IPS DF 4.7 (cell line): ENCODE measurements around the gene P4HA1.
"Not testable (repeated sequence)": the region's sequence is repeated elsewhere in the genome, so short reads cannot be mapped to it uniquely, and the experiment has no call there.

Experiments used
- DNase-seq: peaks from one replicate; pipeline ENCODE4 v3.0.0-alpha.2; 2013; ENCODE audit warnings: low spot score; ENCODE audit errors: extremely low read depth

The P4HA1 gene

DNA sequence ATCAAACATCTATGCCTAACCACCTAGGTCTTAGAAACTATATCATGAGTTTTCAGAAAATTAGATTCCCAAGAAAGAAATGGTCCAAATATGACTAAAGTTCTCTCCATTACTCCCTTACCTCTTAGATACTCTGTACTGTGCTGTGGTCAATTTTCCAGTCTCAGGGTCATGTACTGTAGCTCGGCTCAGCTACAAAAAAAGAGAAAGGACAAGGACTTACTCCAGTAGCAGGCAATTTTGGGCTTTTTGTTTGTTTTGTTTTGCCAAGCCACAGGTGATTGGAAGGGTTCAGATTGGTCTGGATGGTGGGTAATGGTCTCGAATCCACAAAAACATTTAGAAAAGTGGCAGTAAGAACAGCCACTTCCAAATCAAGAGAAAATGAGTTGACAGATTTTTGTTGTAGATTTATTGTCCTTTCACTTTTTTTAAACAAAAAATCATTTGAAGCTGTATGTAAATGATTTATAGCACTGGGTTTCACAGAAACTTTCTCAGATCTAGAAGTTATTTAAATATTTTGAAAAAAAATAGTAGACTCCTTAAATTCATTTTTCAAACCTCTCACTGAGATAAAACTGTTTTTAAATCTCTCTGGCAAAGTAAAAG, 52.8 kb downstream of the P4HA1 start:
- no peak for DNase-seq

DNA sequence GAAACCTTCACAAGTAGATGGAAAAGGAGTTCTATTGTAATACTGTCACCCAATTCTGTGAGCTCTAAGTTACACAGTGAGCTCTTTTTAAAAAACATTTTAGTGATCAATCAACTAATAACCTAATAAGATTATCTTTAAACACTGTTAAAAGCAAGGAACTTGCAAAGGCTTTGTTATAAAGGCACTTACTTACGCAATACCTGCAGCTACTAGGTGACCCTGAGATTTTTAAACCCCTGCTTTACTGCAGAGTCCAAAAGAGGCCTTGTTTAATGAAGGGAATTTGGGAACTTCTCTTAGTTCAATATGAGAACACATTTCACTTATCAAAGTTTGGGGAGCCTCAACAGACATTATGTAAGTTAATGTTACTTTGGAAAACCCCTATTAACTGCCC, 53.3 kb downstream of the P4HA1 start:
- no peak for DNase-seq

DNA sequence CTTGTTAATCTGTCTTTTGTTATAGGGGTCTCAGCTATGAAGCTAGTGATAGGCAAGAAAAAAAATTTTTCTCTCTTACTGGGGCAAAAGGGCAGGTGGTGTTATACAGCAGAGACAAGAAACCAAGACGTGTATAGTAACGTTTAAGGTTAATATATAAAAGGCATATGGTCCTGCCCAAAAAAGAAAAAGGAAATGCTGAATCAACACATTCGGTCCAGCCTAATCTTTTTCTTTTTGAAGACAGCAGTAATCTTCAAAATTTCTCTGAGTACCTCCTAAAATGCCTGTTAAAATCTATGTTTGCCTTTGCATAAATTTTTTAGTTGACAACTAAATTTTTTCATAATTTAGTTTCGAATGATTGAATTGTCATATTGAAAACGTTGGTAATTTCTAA, 54.5 kb downstream of the P4HA1 start:
- DNase-seq: no peak

DNA sequence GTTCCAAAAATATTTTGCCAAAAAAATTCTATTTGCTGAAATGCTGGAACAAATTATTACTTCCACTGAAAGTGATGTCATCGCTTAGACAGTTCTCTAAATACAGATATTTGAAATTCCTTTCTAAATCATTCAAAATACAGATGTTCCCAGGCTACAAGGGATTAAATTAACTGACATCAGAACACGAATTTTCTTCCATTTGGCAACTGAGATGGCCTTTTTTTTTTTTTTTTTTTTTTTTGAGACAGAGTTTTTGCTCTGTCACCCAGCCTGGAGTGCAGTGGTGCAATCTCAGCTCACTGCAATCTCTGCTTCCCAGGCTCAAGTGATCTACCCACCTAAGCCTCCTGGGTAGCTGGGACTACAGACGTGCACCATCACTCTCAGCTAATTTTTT, 57.0 kb downstream of the P4HA1 start:
- DNase-seq: no peak

DNA sequence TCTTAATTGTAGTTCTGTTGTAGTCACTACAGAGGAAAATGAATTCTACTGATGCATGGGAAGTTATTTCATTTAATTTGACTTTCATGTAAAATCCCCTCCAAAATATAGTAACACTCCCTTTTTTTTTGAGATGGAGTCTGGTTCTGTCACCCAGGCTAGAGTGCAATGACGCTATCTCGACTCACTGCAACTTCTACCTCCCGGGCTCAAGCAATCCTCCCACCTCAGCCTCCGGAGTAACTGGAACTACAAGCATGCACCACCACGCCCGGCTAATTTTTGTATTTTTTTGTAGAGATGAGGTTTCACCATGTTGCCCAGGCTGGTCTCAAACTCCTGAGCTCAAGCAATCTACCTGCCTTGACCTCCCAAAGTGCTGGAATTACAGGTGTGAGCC, 60.4 kb downstream of the P4HA1 start:
- DNase-seq: not testable (repeated sequence)

DNA sequence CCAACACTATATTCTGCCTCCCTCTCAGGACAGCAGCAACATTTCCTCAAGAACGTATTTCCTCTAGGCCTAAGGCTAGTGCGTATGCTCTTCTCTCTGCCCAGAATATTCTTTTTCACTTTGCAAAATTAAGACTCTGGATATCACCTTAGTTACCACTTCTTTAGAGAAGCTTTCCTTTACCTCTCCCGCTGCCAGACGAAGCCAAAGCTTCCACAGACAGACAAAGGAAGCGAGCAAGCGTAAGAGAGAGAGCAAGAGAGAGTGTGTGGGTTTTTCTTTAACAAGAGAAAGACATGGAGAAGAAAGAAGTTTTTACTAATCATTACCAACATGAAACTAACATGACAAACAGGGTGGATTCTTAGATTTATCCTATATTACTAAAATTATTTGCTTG, 64.1 kb downstream of the P4HA1 start:
- DNase-seq: no peak

DNA sequence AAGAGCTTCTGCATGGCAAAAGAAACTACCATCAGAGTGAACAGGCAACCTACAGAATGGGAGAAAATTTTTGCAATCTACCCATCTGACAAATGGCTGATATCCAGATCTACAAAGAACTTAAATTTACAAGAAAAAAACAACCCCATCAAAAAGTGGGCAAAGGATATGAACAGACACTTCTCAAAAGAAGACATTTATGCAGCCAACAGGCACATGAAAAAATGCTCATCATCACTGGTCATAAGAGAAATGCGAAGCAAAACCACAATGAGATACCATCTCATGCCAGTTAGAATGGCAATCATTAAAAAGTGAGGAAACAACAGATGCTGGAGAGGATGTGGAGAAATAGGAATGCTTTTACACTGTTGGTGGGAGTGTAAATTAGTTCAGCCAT, 70.0 kb downstream of the P4HA1 start:
- not testable (repeated sequence) for DNase-seq

DNA sequence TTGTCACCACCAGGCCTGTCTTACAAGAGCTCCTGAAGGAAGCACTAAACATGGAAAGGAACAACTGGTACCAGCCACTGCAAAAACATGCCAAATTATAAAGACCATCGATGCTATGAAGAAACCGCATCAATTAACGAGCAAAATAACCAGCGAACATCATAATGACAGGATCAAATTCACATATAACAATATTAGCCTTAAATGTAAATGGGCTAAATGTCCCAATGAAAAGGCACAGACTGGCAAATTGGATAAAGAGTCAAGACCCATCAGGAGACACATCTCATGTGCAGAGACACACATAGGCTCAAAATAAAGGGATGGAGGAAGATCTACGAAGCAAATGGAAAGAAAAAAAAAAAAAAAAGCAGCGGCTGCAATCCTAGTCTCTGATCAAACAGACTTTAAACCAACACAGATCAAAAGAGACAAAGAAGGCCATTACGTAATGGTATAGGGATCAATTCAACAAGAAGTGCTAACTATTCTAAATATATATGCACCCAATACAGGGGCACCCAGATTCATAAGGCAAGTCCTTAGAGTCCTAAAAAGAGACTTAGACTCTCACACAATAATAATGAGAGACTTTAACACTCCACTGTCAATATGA, 73.1 kb downstream of the P4HA1 start:
- not testable (repeated sequence) for DNase-seq

DNA sequence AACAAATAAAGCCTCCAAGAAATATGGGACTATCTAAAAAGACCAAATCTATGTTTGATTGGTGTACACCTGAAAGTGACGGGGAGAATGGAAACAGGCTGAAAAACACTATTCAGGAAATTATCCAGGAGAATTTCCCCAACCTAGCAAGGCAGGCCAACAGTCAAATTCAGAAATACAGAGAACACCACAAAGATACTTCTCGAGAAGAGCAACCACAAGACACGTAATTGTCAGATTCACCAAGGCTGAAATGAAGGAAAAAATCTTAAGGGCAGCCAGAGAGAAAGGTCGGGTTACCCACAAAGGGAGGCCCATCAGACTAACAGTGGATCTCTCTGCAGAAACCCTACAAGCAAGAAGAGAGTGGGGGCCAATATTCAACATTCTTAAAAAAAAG, 73.7 kb downstream of the P4HA1 start:
- DNase-seq: not testable (repeated sequence)

DNA sequence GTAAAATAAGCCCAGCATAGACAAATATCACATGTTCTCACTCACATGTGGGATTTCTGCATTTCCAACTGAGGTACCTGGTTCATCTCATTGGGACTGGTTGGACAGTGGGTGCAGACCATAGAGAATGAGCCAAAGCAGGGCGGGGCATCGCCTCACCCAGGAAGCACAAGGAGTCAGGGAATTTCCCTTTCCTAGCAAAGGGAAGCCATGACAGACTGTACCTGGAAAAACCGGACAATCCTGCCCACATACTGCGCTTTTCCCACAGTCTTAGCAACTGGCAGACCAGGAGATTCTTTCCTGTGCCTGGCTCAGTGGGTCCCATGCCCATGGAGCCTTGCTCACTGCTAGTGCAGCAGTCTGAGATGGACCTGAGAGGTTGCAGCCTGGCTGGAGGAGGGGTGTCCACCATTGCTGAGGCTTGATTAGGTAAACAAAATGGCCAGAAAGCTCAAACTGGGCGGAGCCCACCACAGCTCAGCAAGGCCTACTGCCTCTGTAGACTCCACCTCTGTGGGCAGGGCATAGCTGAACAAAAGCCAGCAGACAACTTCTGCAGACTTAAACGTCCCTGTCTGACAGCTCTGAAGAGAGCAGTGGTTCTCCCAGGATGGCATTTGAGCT, 75.0 kb downstream of the P4HA1 start:
- DNase-seq: not testable (repeated sequence)

DNA sequence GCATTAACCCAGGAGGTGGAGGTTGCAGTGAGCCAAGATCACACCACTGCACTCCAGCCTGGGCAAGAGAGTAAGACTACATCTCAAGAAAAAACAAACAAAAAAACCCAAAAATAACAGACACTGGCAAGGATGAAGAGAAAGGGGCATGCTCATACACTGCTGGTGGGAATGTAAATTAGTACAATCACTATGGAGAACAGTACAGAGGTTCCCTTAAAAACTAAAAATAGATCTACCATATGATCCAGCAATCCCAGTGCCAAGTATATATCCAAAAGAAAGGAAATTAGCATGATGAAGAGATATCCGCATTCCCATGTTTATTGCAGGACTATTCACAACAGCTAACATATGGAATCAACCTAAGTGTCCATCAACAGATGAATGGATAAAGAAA, 75.6 kb downstream of the P4HA1 start:
- DNase-seq: no peak

DNA sequence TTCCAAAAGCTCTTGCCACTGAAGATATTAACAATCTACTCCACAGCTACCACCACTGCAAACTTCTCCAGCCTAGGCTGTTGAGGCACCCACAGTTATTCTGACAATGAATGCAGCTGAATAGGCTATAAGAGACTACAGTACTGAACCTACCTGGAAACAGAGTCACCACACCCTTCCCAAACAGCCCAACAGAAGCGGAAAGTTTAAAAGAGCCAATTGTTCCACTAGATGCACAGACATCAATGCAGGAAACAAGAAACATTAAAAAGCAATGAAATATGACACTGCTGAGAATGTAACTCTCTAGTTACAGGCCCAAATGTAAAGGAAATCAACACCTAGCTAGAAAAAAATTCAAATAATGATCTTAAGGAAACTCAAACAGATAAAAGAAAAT, 77.6 kb downstream of the P4HA1 start:
- no peak for DNase-seq

DNA sequence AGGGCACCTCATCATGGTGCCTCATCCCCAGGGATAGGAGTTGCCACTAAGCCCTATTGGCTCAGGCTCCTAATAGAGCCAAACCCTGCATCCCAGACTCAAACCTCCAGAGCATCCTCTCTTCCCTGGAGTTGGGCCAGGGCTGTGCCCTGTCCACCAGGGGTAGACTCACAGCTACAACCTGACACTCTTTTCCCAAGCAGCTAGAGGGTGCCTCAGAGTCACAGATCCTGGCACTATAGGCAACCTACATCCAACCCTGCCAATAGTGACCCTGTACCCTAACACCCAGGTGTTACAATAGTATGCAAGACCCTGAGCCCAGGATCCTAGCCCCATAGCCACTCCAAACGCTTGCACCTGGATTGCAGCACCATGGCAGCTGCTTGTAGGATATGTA, 78.0 kb downstream of the P4HA1 start:
- no peak for DNase-seq

DNA sequence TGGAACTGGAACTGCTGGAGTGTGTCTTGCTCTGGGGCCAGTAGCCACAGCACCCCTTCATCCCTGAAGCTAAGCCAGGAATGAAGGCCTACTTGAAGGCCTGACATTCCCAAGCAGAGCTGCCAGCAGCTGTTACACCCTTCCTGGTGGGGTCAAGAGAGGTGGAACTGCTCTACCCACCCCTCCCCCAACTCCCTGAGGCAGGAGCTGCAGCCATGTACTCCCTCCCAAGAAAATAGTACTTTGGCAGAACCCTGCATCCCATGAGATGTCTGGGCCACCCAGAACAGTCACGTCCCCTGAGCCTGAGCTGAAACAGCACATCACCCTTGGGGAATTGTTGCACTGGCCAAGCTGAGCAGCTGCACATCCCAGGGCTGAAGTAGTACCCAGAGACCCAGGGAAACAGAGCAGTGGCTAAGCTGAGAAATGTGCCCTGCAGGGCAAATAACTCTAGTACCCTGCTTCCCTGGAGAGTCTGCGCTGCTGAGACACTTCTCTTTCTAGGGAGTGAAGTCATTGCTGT, 78.6 kb downstream of the P4HA1 start:
- DNase-seq: no peak

DNA sequence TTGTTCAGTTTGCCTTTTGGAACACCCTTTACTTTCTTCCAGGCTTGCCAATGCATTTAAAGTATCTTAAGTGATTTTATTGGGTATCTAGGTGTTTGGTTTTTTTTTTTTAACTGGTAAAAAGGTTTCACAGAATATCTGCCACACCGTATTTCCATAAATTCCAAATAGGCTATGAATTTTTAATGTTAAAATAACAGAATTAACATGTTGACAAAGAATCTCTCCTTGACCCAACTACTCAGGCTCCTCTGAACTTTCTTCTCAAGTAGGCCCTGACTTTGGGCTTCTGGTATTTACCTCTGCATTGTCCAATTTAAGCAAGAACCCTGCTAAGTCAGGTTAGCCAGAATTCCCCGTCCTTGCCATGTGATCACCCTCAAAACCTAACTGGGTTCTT, 80.9 kb downstream of the P4HA1 start:
- DNase-seq: no peak

DNA sequence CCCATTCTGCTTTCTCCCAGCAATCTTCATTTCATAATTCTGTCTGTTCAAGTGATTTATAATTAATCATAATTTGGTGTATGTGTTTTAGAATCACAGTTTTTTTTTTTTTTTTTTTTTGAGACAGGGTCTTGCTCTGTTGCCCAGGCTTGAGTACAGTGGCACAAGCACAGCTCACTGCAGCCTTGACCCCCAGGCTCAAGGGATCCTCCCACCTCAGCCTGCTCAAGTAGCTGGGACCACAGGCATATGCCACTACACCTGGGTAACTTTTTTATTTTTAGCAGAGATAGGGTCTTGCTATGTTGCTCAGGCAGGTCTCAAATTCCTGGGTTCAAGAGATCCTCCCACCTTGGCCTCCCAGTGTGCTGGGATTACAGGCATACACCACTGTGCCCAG, 92.8 kb downstream of the P4HA1 start:
- DNase-seq: no peak

DNA sequence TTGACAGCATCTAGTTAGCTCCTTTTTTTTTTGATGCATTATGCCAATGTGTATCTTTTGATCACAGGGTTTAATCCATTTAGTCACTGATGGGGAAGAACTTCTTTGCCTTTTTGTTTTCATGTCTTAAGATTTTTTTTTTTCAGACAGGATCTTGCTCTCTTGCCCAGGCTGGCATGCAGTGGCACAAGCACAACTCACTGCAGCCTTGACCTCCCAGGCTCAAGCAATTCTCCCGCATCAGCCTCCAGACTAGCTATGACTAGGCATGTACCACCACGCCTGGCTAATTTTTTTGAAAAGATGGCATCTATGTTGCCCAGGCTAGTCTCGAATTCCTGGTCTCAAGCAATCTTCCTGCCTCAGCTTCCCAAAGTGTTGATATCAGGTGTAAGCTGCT, 95.7 kb downstream of the P4HA1 start:
- DNase-seq: no peak

DNA sequence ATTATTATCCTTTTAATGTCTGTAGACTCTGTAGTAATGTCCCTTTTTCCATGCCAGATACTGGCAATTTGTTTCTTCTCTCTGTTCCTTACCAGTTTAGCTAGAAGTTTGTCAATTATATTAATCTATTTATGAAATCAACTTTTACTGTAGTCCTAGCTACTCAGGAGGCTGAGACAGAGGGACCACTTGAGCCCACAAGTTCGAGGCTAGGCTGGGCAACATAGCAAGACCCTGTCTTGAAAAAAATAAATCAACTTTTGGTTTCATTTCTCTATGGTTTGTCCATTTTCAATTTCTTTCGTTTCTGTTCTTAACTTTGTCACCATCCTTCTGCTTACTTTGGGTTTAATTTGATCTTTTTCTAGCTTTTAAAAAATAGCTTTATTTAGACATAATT, 99.6 kb downstream of the P4HA1 start:
- no peak for DNase-seq

DNA sequence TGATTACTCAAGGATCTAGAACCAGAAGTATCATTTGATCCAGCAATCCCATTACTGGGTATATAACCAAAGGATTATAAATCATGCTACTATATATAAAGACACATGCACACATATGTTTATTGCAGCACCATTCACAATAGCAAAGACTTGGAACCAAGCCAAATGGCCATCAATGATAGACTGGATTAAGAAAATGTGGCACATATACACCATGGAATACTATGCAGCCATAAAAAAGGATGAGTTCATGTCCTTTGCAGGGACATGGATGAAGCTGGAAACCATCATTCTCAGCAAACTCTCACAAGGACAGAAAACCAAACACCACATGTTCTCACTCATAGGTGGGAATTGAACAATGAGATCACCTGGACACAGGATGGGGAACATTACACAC, 101.2 kb downstream of the P4HA1 start:
- not testable (repeated sequence) for DNase-seq

DNA sequence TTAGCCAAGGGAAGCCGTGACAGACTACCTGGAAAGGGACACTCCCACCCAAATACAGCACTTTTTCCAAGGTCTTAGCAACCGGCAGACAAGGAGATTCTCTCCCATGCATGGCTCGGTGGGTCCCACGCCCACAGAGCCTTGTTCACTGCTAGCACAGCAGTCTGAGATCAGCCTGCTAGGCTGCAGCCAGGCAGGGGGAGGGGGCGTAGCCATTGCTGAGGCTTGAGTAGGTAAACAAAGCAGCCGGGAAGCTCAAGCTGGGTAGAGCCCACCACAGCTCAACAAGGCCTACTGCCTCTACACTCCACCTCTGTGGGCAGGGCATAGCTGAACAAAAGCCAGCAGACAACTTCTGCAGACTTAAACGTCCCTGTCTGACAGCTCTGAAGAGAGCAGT, 106.9 kb downstream of the P4HA1 start:
- not testable (repeated sequence) for DNase-seq

DNA sequence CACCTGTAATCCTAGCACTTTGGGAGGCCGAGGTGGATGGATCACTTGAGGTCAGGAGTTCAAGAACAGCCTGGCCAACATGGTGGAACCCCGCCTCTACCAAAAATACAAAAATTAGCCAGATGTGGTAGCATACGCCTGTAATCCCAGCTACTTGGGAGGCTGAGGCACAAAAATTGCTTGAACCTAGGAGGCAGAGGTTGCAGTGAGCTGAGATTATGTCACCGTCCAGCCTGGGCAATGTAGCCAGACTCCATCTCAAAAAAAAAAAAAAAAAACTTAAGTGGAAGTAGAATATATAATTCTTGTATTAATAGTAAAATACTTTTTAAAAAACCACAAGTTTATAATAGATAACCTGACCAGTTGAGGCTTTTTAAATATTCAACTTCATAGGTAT, 112.0 kb downstream of the P4HA1 start:
- not testable (repeated sequence) for DNase-seq

DNA sequence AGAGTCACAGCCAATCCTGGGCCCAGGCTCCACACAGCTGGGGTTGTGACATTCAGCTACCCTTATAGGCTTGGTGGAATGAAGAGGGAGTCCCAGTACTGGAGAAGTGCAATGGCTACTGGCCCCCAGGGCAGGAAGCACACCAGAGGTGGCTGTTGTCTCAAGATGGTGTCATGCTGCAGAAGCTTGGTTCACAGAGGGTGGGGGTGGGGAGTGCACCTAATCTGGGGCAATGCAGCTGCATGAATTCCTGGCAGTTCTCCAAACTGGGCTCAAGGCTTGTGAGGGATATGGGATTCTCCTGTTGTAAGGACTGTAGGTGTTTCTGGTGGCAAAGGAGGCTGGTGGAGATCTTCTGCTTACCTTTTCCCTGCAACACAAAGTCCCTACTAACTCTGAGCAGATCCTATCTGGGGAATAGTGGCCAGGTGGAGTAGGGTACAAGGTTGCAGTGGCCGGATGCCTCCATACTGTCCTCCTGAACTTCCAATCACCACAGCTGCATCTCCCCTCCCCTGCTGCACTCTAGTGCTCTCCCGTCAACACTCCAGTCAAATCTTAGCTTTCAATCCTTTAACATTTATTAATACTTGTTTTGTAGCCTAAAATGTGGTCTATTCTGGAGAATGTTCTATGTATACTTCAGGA, 114.7 kb downstream of the P4HA1 start:
- DNase-seq: no peak
